Measurements from ENCODE around the gene HIC1.

DNA sequence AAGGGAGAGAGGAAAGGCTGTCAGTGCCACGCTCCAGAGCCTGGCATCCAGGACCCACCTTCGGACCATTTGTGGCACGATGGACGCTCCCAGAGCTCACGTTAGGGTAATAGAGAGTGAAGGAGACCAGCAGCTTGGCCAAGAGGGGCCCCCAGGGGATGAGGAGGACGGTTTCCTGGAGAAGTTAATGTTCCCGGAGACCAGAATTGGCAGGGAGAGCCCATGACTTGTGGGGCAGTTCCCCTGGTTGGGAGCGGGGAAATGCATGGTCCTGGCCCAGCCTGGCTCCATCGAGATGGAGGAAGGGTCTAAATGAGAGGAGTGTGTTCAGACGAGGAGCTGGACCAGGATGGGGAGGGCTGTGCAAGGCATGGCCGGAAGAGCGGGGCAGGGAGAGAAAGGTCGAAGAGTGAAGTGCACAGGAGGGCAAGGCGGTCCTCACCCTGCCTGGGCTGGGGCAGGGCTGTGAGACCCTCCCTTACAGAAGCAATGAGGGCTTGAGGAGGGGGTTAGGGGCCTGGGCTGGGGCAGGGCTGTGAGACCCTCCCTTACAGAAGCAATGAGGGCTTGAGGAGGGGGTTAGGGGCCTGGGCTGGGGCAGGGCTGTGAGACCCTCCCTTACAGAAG, 2.9 kb upstream of the HIC1 start:
- TF ChIP-seq CTCF (conservative IDR thresholded peaks at IDR 0.05; ENCODE audit: low read depth, low read length) (no peak), EZH2 (IDR thresholded peaks at IDR 0.05; ENCODE audit: borderline replicate concordance, low read depth, low read length, poor library complexity, severe bottlenecking) (no peak)
